Measurements from ENCODE around the gene SLC37A1.

The SLC37A1 gene

DNA sequence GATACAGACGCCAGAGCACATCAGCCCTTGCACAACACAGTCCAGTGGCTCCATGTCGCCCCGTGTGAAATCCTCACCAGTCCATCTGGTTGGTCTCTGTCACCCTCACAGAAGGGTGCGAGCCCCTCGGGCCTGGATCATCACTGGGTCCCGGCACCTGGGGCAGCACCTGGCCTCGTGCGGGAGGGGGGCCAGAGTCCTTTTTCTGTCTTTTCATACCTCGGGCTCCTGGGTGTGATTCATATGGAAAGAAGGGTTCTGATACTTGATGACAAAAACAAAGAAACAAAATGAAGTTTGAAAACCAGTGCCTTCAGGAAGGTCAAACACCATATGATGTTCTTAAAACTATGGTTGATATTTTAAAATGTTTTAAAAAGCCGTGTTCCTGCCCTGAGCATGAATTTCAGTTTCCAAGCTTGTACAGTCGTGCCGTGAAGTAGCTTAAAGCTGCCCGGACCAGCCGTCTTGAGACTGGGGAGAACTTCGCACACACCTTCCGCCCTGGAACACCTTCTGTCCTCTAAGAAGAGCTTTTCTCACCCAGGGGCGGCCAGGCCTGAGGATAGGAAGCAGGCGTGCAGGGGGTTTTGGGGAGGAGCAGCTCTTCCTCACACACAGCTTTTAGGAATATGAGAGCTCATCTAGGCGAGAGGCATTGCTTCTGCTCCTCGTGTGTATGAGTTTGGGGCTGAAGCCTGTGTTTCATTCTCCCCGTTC lies 35.2 kb downstream of the SLC37A1 start:
- Histone ChIP-seq H2BK15ac (ENCODE audit: low read depth, poor library complexity, severe bottlenecking) (no peak overlapping the region), H3K4me3 (ENCODE audit: insufficient read depth in 1 of 2, low read depth in 1 of 2, low read length in 2 of 2) (no peak overlapping the region), H4K91ac (ENCODE audit: low read length) (no peak overlapping the region), H2AK5ac (ENCODE audit: low read length, severe bottlenecking) (no peak overlapping the region), H3K9ac (ENCODE audit: low read length) (no peak overlapping the region), H3K27ac (ENCODE audit: low read length, poor library complexity, severe bottlenecking) (no peak overlapping the region), H3K23ac (ENCODE audit: low read length in 2 of 2) (no peak overlapping the region), H3K79me1 (replicated peaks; ENCODE audit: low read length, poor library complexity, severe bottlenecking) (peaks cover 13% of the 10 kb centered on the region), H3K36me3 (ENCODE audit: control insufficient read depth in 1 of 2, insufficient read depth in 2 of 2, low read depth in 1 of 2, low read length in 2 of 2) (peaks cover 0 to 55% of the 10 kb centered on the region in 2 experiments), H2BK120ac (ENCODE audit: low read depth, low read length) (no peak overlapping the region), H3K27me3 (ENCODE audit: control insufficient read depth in 1 of 2, insufficient read depth in 1 of 2, low read length in 2 of 2) (no peaks in the 10 kb centered on the region), H3K4ac (ENCODE audit: low read depth in 1 of 2, low read length in 2 of 2) (no peak overlapping the region), H2BK12ac (ENCODE audit: low read length in 2 of 2) (no peak overlapping the region), H3K18ac (ENCODE audit: low read depth in 1 of 2, low read length in 2 of 2) (no peak overlapping the region), H4K8ac (ENCODE audit: low read length) (no peak overlapping the region), H3K14ac (ENCODE audit: low read length in 2 of 2) (no peak overlapping the region), H3K9me3 (ENCODE audit: control insufficient read depth, low read length) (no peaks in the 10 kb centered on the region), H2AFZ (ENCODE audit: low read depth, low read length) (no peak overlapping the region), H3K4me2 (ENCODE audit: low read length, poor library complexity, severe bottlenecking) (no peak overlapping the region), H3K4me1 (ENCODE audit: control insufficient read depth, insufficient read depth, low read depth, low read length) (peaks cover 2% of the 10 kb centered on the region), H2BK5ac (ENCODE audit: low read depth, low read length, poor library complexity, severe bottlenecking) (no peak overlapping the region)
- DNase-seq: no peak
- WGBS: 83% methylated on average over 19 of the region's 21 CpGs

DNA sequence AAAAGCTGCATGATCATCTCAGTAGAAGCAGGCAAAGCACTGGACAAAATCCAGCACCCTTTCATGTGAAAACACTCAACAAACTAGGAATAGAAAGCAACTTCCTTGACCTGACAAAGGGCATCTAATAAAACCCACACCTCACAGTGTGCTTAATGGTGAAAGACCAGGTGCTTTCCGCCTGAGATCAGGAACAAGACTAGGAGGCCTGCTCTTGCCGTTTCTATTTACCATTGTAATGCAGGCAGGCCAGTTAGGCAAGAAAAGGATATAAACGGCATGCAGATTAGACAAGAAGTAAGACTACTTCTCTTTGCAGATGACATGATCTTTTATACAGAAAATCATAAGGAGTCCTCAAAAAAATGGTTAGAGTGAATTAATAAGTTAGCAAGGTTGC lies 37.2 kb downstream of the SLC37A1 start:
- no peaks in the 10 kb centered on the region for H3K9me3 ChIP-seq (ENCODE audit: control insufficient read depth, low read length)
- no peaks in the 10 kb centered on the region for H3K27me3 ChIP-seq (ENCODE audit: control insufficient read depth in 1 of 2, insufficient read depth in 1 of 2, low read length in 2 of 2)
- H4K91ac ChIP-seq (ENCODE audit: low read length): no peak overlapping the region
- H3K36me3 ChIP-seq (ENCODE audit: control insufficient read depth in 1 of 2, insufficient read depth in 2 of 2, low read depth in 1 of 2, low read length in 2 of 2): peaks cover 0 to 44% of the 10 kb centered on the region in 2 experiments
- no peak overlapping the region for H2BK5ac ChIP-seq (ENCODE audit: low read depth, low read length, poor library complexity, severe bottlenecking)
- peaks cover 8% of the 10 kb centered on the region for H3K79me1 ChIP-seq (replicated peaks; ENCODE audit: low read length, poor library complexity, severe bottlenecking)
- no peak overlapping the region for H3K9ac ChIP-seq (ENCODE audit: low read length)
- H2AK5ac ChIP-seq (ENCODE audit: low read length, severe bottlenecking): no peak overlapping the region
- DNase-seq: no peak
- H3K14ac ChIP-seq (ENCODE audit: low read length in 2 of 2): no peak overlapping the region
- no peak overlapping the region for H3K18ac ChIP-seq (ENCODE audit: low read depth in 1 of 2, low read length in 2 of 2)
- peaks cover 4% of the 10 kb centered on the region for H3K4me1 ChIP-seq (ENCODE audit: control insufficient read depth, insufficient read depth, low read depth, low read length)
- no peak overlapping the region for H4K8ac ChIP-seq (ENCODE audit: low read length)
- H2BK15ac ChIP-seq (ENCODE audit: low read depth, poor library complexity, severe bottlenecking): no peak overlapping the region
- H2AFZ ChIP-seq (ENCODE audit: low read depth, low read length): no peak overlapping the region
- H3K27ac ChIP-seq (ENCODE audit: low read length, poor library complexity, severe bottlenecking): no peak overlapping the region
- 84% methylated on average over 2 of the region's 3 CpGs for WGBS
- H3K4me3 ChIP-seq (ENCODE audit: insufficient read depth in 1 of 2, low read depth in 1 of 2, low read length in 2 of 2): no peak overlapping the region
- H3K4me2 ChIP-seq (ENCODE audit: low read length, poor library complexity, severe bottlenecking): no peak overlapping the region
- H2BK120ac ChIP-seq (ENCODE audit: low read depth, low read length): no peak overlapping the region
- H2BK12ac ChIP-seq (ENCODE audit: low read length in 2 of 2): no peak overlapping the region
- no peak overlapping the region for H3K4ac ChIP-seq (ENCODE audit: low read depth in 1 of 2, low read length in 2 of 2)
- H3K23ac ChIP-seq (ENCODE audit: low read length in 2 of 2): no peak overlapping the region

GRCh38 chr21:42552407-42553336 lies 39.0 kb downstream of the SLC37A1 start:
- H2BK15ac ChIP-seq (ENCODE audit: low read depth, poor library complexity, severe bottlenecking): no peak overlapping the region
- WGBS: 90% methylated on average over 12 of the region's 13 CpGs
- no peak overlapping the region for H4K8ac ChIP-seq (ENCODE audit: low read length)

GRCh38 chr21:42553435-42553834 lies 39.8 kb downstream of the SLC37A1 start:
- H3K4me3 ChIP-seq (ENCODE audit: insufficient read depth in 1 of 2, low read depth in 1 of 2, low read length in 2 of 2): no peak overlapping the region
- H3K27me3 ChIP-seq (ENCODE audit: control insufficient read depth in 1 of 2, insufficient read depth in 1 of 2, low read length in 2 of 2): no peaks in the 10 kb centered on the region
- H3K4me2 ChIP-seq (ENCODE audit: low read length, poor library complexity, severe bottlenecking): no peak overlapping the region
- H2BK5ac ChIP-seq (ENCODE audit: low read depth, low read length, poor library complexity, severe bottlenecking): no peak overlapping the region
- peaks cover 0 to 33% of the 10 kb centered on the region in 2 experiments for H3K36me3 ChIP-seq (ENCODE audit: control insufficient read depth in 1 of 2, insufficient read depth in 2 of 2, low read depth in 1 of 2, low read length in 2 of 2)
- DNase-seq: peak; percentile 33
- H3K4me1 ChIP-seq (ENCODE audit: control insufficient read depth, insufficient read depth, low read depth, low read length): peaks cover 16% of the 10 kb centered on the region
- no peak overlapping the region for H3K9ac ChIP-seq (ENCODE audit: low read length)
- H3K27ac ChIP-seq (ENCODE audit: low read length, poor library complexity, severe bottlenecking): no peak overlapping the region
- no peaks in the 10 kb centered on the region for H3K9me3 ChIP-seq (ENCODE audit: control insufficient read depth, low read length)
- no peak overlapping the region for H4K91ac ChIP-seq (ENCODE audit: low read length)
- no peak overlapping the region for H3K4ac ChIP-seq (ENCODE audit: low read depth in 1 of 2, low read length in 2 of 2)
- H2AFZ ChIP-seq (ENCODE audit: low read depth, low read length): no peak overlapping the region
- no peak overlapping the region for H3K23ac ChIP-seq (ENCODE audit: low read length in 2 of 2)
- no peak overlapping the region for H2BK15ac ChIP-seq (ENCODE audit: low read depth, poor library complexity, severe bottlenecking)
- no peak overlapping the region for H2BK120ac ChIP-seq (ENCODE audit: low read depth, low read length)
- no peak overlapping the region for H2BK12ac ChIP-seq (ENCODE audit: low read length in 2 of 2)
- no CpG with 5 or more reads among the region's 3 CpGs for WGBS
- H2AK5ac ChIP-seq (ENCODE audit: low read length, severe bottlenecking): no peak overlapping the region
- H3K18ac ChIP-seq (ENCODE audit: low read depth in 1 of 2, low read length in 2 of 2): no peak overlapping the region
- no peak overlapping the region for H4K8ac ChIP-seq (ENCODE audit: low read length)
- no peak overlapping the region for H3K14ac ChIP-seq (ENCODE audit: low read length in 2 of 2)
- peaks cover 7% of the 10 kb centered on the region for H3K79me1 ChIP-seq (replicated peaks; ENCODE audit: low read length, poor library complexity, severe bottlenecking)

More at GRCh38 chr21:42552407-42553336, 39.0 kb downstream of the SLC37A1 start:
- no peak overlapping the region for H3K4me2 ChIP-seq (ENCODE audit: low read length, poor library complexity, severe bottlenecking)
- no peak overlapping the region for H3K23ac ChIP-seq (ENCODE audit: low read length in 2 of 2)
- H3K4me3 ChIP-seq (ENCODE audit: insufficient read depth in 1 of 2, low read depth in 1 of 2, low read length in 2 of 2): no peak overlapping the region
- no peak overlapping the region for H2BK12ac ChIP-seq (ENCODE audit: low read length in 2 of 2)
- H2AK5ac ChIP-seq (ENCODE audit: low read length, severe bottlenecking): no peak overlapping the region
- peaks cover 0 to 41% of the 10 kb centered on the region in 2 experiments for H3K36me3 ChIP-seq (ENCODE audit: control insufficient read depth in 1 of 2, insufficient read depth in 2 of 2, low read depth in 1 of 2, low read length in 2 of 2)
- DNase-seq: no peak
- H3K79me1 ChIP-seq (replicated peaks; ENCODE audit: low read length, poor library complexity, severe bottlenecking): peaks cover 8% of the 10 kb centered on the region
- no peak overlapping the region for H2BK120ac ChIP-seq (ENCODE audit: low read depth, low read length)
- no peak overlapping the region for H3K27ac ChIP-seq (ENCODE audit: low read length, poor library complexity, severe bottlenecking)
- H3K4ac ChIP-seq (ENCODE audit: low read depth in 1 of 2, low read length in 2 of 2): no peak overlapping the region
- peaks cover 14% of the 10 kb centered on the region for H3K4me1 ChIP-seq (ENCODE audit: control insufficient read depth, insufficient read depth, low read depth, low read length)
- no peak overlapping the region for H3K18ac ChIP-seq (ENCODE audit: low read depth in 1 of 2, low read length in 2 of 2)
- H3K27me3 ChIP-seq (ENCODE audit: control insufficient read depth in 1 of 2, insufficient read depth in 1 of 2, low read length in 2 of 2): no peaks in the 10 kb centered on the region
- H2AFZ ChIP-seq (ENCODE audit: low read depth, low read length): no peak overlapping the region
- no peaks in the 10 kb centered on the region for H3K9me3 ChIP-seq (ENCODE audit: control insufficient read depth, low read length)
- no peak overlapping the region for H4K91ac ChIP-seq (ENCODE audit: low read length)
- no peak overlapping the region for H2BK5ac ChIP-seq (ENCODE audit: low read depth, low read length, poor library complexity, severe bottlenecking)
- no peak overlapping the region for H3K14ac ChIP-seq (ENCODE audit: low read length in 2 of 2)
- H3K9ac ChIP-seq (ENCODE audit: low read length): no peak overlapping the region
